NCI-H187 treated with DMSO at 0.1 percent for 48 hours (cell line): Measurements from ENCODE around the gene HDLBP.
"Not testable (repeated sequence)": the region's sequence is repeated elsewhere in the genome, so short reads cannot be mapped to it uniquely, and the experiment has no call there.

Source experiments
- DNase-seq: peaks from one replicate; lab custom pipeline; 2025; lab: John Stamatoyannopoulos, UW

HDLBP gene

GRCh38 chr2:241339839-241340630, 24.6 kb upstream of the HDLBP start:
- no peak for DNase-seq

- no peak for DNase-seq
These were observed 19.3 kb upstream of the HDLBP start for GRCh38 chr2:241334813-241335212.

- DNase-seq: no peak
These were observed 15.1 kb upstream of the HDLBP start for GRCh38 chr2:241330616-241330981.

- no peak for DNase-seq
These were observed 14.5 kb upstream of the HDLBP start for GRCh38 chr2:241329669-241330615.

- DNase-seq: no peak
These were observed 9.8 kb upstream of the HDLBP start for GRCh38 chr2:241325257-241325656.

GRCh38 chr2:241324775-241325174, 9.3 kb upstream of the HDLBP start:
- no peak for DNase-seq

- DNase-seq: no peak
These were observed 8.3 kb upstream of the HDLBP start for GRCh38 chr2:241323778-241324177.

- DNase-seq: no peak
These were observed 6.4 kb upstream of the HDLBP start for GRCh38 chr2:241321886-241322285.

- DNase-seq: no peak
These were observed 5.6 kb upstream of the HDLBP start for GRCh38 chr2:241321033-241321432.

- no peak for DNase-seq
These were observed 4.9 kb upstream of the HDLBP start for GRCh38 chr2:241320394-241320793.

- not testable (repeated sequence) for DNase-seq
These were observed 3.4 kb upstream of the HDLBP start for GRCh38 chr2:241318830-241319229.

- DNase-seq: no peak
These were observed 1.9 kb upstream of the HDLBP start for GRCh38 chr2:241317391-241317790.

GRCh38 chr2:241316825-241317224, 1.4 kb upstream of the HDLBP start:
- no peak for DNase-seq

GRCh38 chr2:241315879-241316631, 583 bp upstream of the HDLBP start, which contains the start of gene SEPTIN2:
Gene SEPTIN2, plus strand, starts transcription at chr2:241315925. Its CDS starts 8,308 bp downstream, at chr2:241324233.
- no peak for DNase-seq

GRCh38 chr2:241314226-241315092, 1.0 kb downstream of the HDLBP start:
- no peak for DNase-seq

- no peak for DNase-seq
These were observed 1.9 kb downstream of the HDLBP start for GRCh38 chr2:241313543-241314095.

GRCh38 chr2:241312082-241312481, 3.4 kb downstream of the HDLBP start:
- DNase-seq: no peak

GRCh38 chr2:241310917-241311566, 4.4 kb downstream of the HDLBP start:
- DNase-seq: no peak

- DNase-seq: no peak
These were observed 5.8 kb downstream of the HDLBP start for GRCh38 chr2:241309684-241310117.

GRCh38 chr2:241308832-241309500, 6.5 kb downstream of the HDLBP start:
- no peak for DNase-seq
